K562 (cell line): ENCODE results near the gene GNA15. TPM values are rescaled to one million over a fixed set of nuclear protein-coding genes. Genes with fewer than 3 reads are reported as not detected.

ENCODE experiments used
- ADNP ChIP-seq: fragments of 200-800 bp; sonication (Bioruptor generic); IDR thresholded peaks from 2 replicates; pipeline ENCODE4 v1.6.1; 2016; ENCODE audit warnings: missing genetic modification characterization, missing compliant biosample characterization
- ARID1B ChIP-seq: fragments of 450-650 bp; IDR thresholded peaks from 2 replicates; pipeline ENCODE4 v1.6.1; 2016; ENCODE audit warnings: antibody characterized with exemption, mild to moderate bottlenecking, inconsistent platforms
- ARID3A ChIP-seq: IDR thresholded peaks from 2 replicates; pipeline ENCODE4 v1.6.1; 2012; ENCODE audit warnings: low read depth, low read length, improper control_type of control experiment, borderline replicate concordance
- ESRRA ChIP-seq: fragments of 450-650 bp; IDR thresholded peaks from 2 replicates; pipeline ENCODE4 v1.6.1; 2014; ENCODE audit warnings: low read depth, mild to moderate bottlenecking, moderate library complexity, borderline replicate concordance
- HNRNPH1 ChIP-seq: fragments of 200-400 bp; formaldehyde crosslinking; optimal IDR thresholded peaks from 2 replicates; pipeline ENCODE3; 2017; ENCODE audit warnings: low read depth, mild to moderate bottlenecking, low read length, moderate library complexity
- JUND ChIP-seq, 2 experiments: IDR thresholded peaks; 2 replicates in 1 of 2; 3 replicates in 1 of 2; pipeline ENCODE4 v1.6.1; 2011; ENCODE audit warnings: borderline replicate concordance in 2 of 2, low read depth in 2 of 2, low read length in 2 of 2, improper control_type of control experiment in 1 of 2, missing biosample characterization in 1 of 2, missing genetic modification characterization in 1 of 2, missing genetic modification reagents in 1 of 2
- KDM1A ChIP-seq, 2 experiments: fragments of 450-650 bp; IDR thresholded peaks; 2 replicates each; pipeline ENCODE4 v1.6.1; 2016; ENCODE audit warnings: mild to moderate bottlenecking in 2 of 2
- LEF1 ChIP-seq: fragments of 450-650 bp; IDR thresholded peaks from 2 replicates; pipeline ENCODE4 v1.6.1; 2016; ENCODE audit warnings: mild to moderate bottlenecking
- MNT ChIP-seq, 2 experiments: fragments of 450-650 bp; conservative IDR thresholded peaks; 2 replicates each; pipeline ENCODE4 v1.6.1; 2017; ENCODE audit warnings: mild to moderate bottlenecking in 2 of 2, moderate library complexity in 2 of 2
- NFATC3 ChIP-seq: fragments of 450-650 bp; IDR thresholded peaks from 2 replicates; pipeline ENCODE4 v1.6.1; 2017; ENCODE audit warnings: mild to moderate bottlenecking
- NR2C1 ChIP-seq, 2 experiments: fragments of 450-650 bp; IDR thresholded peaks; 2 replicates each; pipeline ENCODE4 v1.6.1; 2017; ENCODE audit warnings: mild to moderate bottlenecking in 2 of 2, antibody characterized with exemption in 1 of 2, inconsistent platforms in 1 of 2, missing compliant biosample characterization in 1 of 2, missing genetic modification characterization in 1 of 2
- PATZ1 ChIP-seq: fragments of 250-450 bp; sonication (Bioruptor Pico); IDR thresholded peaks from 2 replicates; pipeline ENCODE4 v1.5.0; 2020; ENCODE audit warnings: mild to moderate bottlenecking, borderline replicate concordance
- PTBP1 ChIP-seq: fragments of 200-400 bp; formaldehyde crosslinking; IDR thresholded peaks from 2 replicates; pipeline ENCODE4 v1.6.1; 2017; ENCODE audit warnings: low read depth, low read length
- SMARCA4 ChIP-seq: fragments of 450-650 bp; IDR thresholded peaks from 2 replicates; pipeline ENCODE4 v1.6.1; 2016
- ZBTB9 ChIP-seq: fragments of 450-650 bp; formaldehyde crosslinking; IDR thresholded peaks from 2 replicates; pipeline ENCODE4 v1.4.0; 2020; ENCODE audit warnings: mild to moderate bottlenecking, moderate library complexity
- ZKSCAN1 ChIP-seq: fragments of 150-350 bp; IDR thresholded peaks from 2 replicates; pipeline ENCODE4 v1.6.1; 2016; ENCODE audit warnings: low read depth, low read length
- polyA plus RNA-seq, 8 experiments: library from polyadenylated mRNA; depleted of rRNA in 4 of 8; stranded (reverse) in 5 of 8; unstranded in 3 of 8; fragments of >200 nt; fragmentation: Nextera tagmentation in 2 of 8; fragmentation: Illumina TruSeq in 1 of 8; extraction: Ambion mirVana in 2 of 8; extraction: Trizol in 1 of 8; gene quantifications; 2 replicates each; pipeline versions ENCODE4 v1.2.1 to v1.2.3, GENCODE V29; 2011 to 2014; ENCODE audit warnings: inconsistent platforms in 1 of 8, missing spikeins in 1 of 8
- total RNA-seq, 7 experiments: library from RNA; depleted of rRNA in 6 of 7; stranded (reverse); fragments of >200 nt in 6 of 7; fragmentation: Illumina TruSeq in 2 of 7; extraction: Trizol in 2 of 7; gene quantifications; 2 replicates each; pipeline versions ENCODE4 v1.2.1 to v1.2.3, GENCODE V29; 2011 to 2021; ENCODE audit warnings: low replicate concordance in 1 of 7

GNA15 gene
- total and polyA plus RNA-seq, 9 of the 15 experiments (the other 6 are each of a cell fraction or from before 2014, with no cell fraction given), result 0.03 to 0.24 (median 0.11) TPM; not detected in 1

GRCh38 chr19:3194106-3195087 is 58.6 kb downstream of the GNA15 start (continued):
- TF ChIP-seq PATZ1 (no peak), ARID3A (peak; percentile 79; the same call in 1 of the 2 replicates), MNT (conservative IDR thresholded peaks at IDR 0.05) (peak; percentile 59 to 71; a peak in 3 of 4 replicates), ZKSCAN1 (peak; percentile 78; the same call in 1 of the 2 replicates), ZBTB9 (peak; percentile 84), NFATC3 (peak; percentile 81; the same call in 1 of the 2 replicates), JUND (IDR thresholded peaks at IDR 0.05; ENCODE audit: borderline replicate concordance, low read depth, low read length) (peak; percentile 8; the same call in 1 of the 2 replicates), JUND (tag; IDR thresholded peaks at IDR 0.05; ENCODE audit: borderline replicate concordance, low read depth, low read length) (no peak), ADNP (peak; percentile 94), KDM1A (IDR thresholded peaks at IDR 0.05) (peak in 1 of 2 experiments; percentile 43; a peak in 3 of 4 replicates), NR2C1 (IDR thresholded peaks at IDR 0.05) (peak; percentile 36; the same call in 1 of the 2 replicates), NR2C1 (tag; IDR thresholded peaks at IDR 0.05) (peak; percentile 39; the same call in 1 of the 2 replicates), SMARCA4 (peak; percentile 75), ESRRA (0 out of 2 replicates have a peak, but pooled peaks have one; percentile 8), PTBP1 (0 out of 2 replicates have a peak, but pooled peaks have one; percentile 22), LEF1 (peak; percentile 51; the same call in 1 of the 2 replicates), ARID1B (peak; percentile 91), HNRNPH1 (no peak)
